ENCODE measurements around the gene CTSZ. TPM values are rescaled to one million over a fixed set of nuclear protein-coding genes. Genes with fewer than 3 reads are reported as not detected.

The CTSZ gene
- total RNA-seq, 1 experiment from 2014 or later = 37.6 TPM

DNA sequence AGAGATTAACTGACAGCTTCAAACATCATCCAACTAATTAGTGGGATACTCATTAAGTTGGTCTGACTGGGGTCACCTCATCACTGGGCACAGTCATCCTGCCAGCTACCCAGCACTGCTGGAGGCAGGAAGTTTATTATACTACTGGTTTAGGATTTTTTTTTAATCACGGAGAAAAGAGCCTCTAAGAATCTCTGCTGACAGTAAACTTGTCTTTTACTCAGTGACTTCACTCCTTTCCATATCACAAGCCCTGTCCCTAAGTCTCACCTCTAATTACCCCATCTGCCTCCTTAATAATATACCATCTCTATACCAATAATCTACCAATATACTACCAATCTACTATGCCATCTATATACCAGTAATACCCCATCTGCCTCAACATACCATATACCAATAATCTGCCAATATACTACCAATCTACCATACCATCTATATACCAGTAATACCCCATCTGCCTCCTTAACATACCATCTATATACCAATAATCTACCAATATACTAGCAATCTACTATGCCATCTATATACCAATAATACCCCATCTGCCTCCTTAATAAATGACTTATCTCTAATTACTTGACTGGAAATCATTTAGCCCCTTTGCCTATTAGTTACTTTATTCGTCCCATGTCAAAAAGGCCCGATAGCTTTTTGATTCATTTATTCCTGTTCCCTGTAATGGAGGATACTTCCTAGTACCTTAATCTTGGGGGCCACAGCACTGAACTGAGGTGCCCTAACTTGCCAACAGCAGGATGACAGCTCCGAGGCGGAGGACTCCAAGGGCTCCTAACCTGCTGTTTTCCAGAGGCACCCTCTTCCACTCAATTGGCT, 20.1 kb upstream of the CTSZ start:
- Histone ChIP-seq H4K5ac (ENCODE audit: insufficient read length, low read depth, low read length) (no peak overlapping the region), H3K4me1 (ENCODE audit: insufficient read depth, low read length) (peaks cover 3% of the 10 kb centered on the region), H4K91ac (ENCODE audit: insufficient read length, low read depth, low read length) (no peak overlapping the region), H2BK120ac (ENCODE audit: low read depth, low read length, poor library complexity, severe bottlenecking) (no peak overlapping the region), H3K27me3 (ENCODE audit: insufficient read depth, low read length) (no peaks in the 10 kb centered on the region), H2BK12ac (ENCODE audit: insufficient read length, low read depth, low read length) (no peak overlapping the region), H3T11ph (ENCODE audit: low read length) (no peak overlapping the region), H4K20me1 (ENCODE audit: control insufficient read depth, insufficient read depth, insufficient read length) (no peaks in the 10 kb centered on the region), H2AK5ac (ENCODE audit: insufficient read length, low read length) (no peak overlapping the region), H3K4me2 (ENCODE audit: insufficient read depth, insufficient read length, low read length) (no peak overlapping the region), H3K18ac (ENCODE audit: insufficient read length, low read depth, low read length) (no peak overlapping the region), H2BK5ac (ENCODE audit: insufficient read length, low read length) (no peak overlapping the region), H3K4ac (ENCODE audit: low read depth, low read length) (no peak overlapping the region), H3K9ac (ENCODE audit: extremely low read depth, insufficient read length, low read length) (no peak overlapping the region), H2AFZ (ENCODE audit: low read length) (no peak overlapping the region), H3K14ac (ENCODE audit: insufficient read depth, low read length) (no peak overlapping the region), H3K56ac (ENCODE audit: insufficient read length, low read depth, low read length) (no peak overlapping the region), H3K27ac (ENCODE audit: insufficient read length, low read depth, low read length) (no peak overlapping the region), H3K9me3 (ENCODE audit: control insufficient read depth, low read depth, low read length) (no peaks in the 10 kb centered on the region), H2BK20ac (ENCODE audit: low read depth, low read length, poor library complexity, severe bottlenecking) (no peak overlapping the region), H3K79me2 (ENCODE audit: insufficient read depth, low read length) (peaks cover 4% of the 10 kb centered on the region; the same call in 1 of the 2 replicates), H3K23me2 (ENCODE audit: insufficient read length, low read depth, low read length, poor library complexity, severe bottlenecking) (peaks cover 3% of the 10 kb centered on the region), H3K79me1 (ENCODE audit: insufficient read depth, low read depth, low read length, poor library complexity, severe bottlenecking) (no peaks in the 10 kb centered on the region), H2BK15ac (ENCODE audit: low read depth, low read length) (no peak overlapping the region), H4K8ac (replicated peaks; ENCODE audit: insufficient read length, low read depth, low read length) (no peak overlapping the region), H3K23ac (ENCODE audit: insufficient read length, low read depth, low read length) (no peak overlapping the region)
- no peak for TF ChIP-seq CTCF (conservative IDR thresholded peaks at IDR 0.05)
- no peak for DNase-seq
- H3K36me3 Mint-ChIP-seq (ENCODE audit: insufficient read depth in 1 of 3, low read depth in 3 of 3) = peaks cover 35 to 83% (median 67%) of the 10 kb centered on the region in 3 experiments
- H3K4me1 Mint-ChIP-seq = peaks cover 28 to 41% of the 10 kb centered on the region in 2 experiments
- no CpG with 5 or more reads among the region's 5 CpGs for WGBS (ENCODE audit: extremely low coverage, insufficient read length, low lambda C conversion rate)
- no peaks in the 10 kb centered on the region for H3K9me3 Mint-ChIP-seq
- no peak overlapping the region; a peak in 1 of 5 replicates for H3K4me3 Mint-ChIP-seq
- peaks cover 37% of the 10 kb centered on the region for H3K27me3 Mint-ChIP-seq (ENCODE audit: low read depth)
- H3K27ac Mint-ChIP-seq = no peak overlapping the region

Measured in H9 (cell line).